NOMO-1 (cell line): ENCODE results near the gene EYA2.

ENCODE experiments used
- DNase-seq, 2 experiments: peaks; one replicate each; lab custom pipeline; 2025; ENCODE audit not compliant: unreplicated experiment in 2 of 2; lab: John Stamatoyannopoulos, UW

EYA2 gene

GRCh38 chr20:47215653-47216397 is 321.2 kb downstream of the EYA2 start:
- DNase-seq = no peak

GRCh38 chr20:47216819-47217410 is 322.3 kb downstream of the EYA2 start:
- DNase-seq = no peak

GRCh38 chr20:47217482-47218446 is 323.1 kb downstream of the EYA2 start:
- DNase-seq = no peak

GRCh38 chr20:47220161-47220582 is 325.5 kb downstream of the EYA2 start:
- DNase-seq = peak; percentile 2 to 5

- DNase-seq = no peak
Observed at GRCh38 chr20:47221036-47221625, 326.5 kb downstream of the EYA2 start.

DNA sequence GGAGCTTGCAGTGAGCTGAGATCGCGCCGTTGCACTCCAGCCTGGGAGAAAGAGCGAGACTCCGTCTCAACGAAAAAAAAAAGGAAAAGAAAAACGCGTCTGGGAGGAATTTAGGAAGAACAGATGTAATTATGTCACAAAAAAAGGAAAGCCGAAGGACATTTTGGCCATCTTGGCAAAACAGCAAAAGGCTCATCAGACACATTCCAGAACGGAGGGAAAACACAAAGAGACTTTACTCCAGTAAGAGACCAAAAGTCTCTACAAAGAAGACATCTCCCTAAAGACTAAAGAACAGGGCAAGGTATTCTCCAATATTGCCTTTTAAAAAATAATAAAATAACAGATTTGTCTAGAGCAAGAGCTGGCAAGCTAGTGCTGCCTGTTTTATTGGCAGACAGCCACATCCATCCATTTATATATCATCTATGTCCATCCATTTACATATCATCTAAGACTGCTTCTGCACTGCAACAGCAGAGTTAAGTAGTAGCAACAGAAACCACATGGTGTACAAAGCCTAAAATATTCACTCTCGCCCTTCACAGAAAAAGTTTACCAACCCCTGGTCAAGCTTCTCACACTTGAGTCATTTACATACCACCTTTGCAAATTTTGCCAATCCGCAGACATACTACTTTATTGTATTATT is 328.0 kb downstream of the EYA2 start:
- DNase-seq = no peak

DNA sequence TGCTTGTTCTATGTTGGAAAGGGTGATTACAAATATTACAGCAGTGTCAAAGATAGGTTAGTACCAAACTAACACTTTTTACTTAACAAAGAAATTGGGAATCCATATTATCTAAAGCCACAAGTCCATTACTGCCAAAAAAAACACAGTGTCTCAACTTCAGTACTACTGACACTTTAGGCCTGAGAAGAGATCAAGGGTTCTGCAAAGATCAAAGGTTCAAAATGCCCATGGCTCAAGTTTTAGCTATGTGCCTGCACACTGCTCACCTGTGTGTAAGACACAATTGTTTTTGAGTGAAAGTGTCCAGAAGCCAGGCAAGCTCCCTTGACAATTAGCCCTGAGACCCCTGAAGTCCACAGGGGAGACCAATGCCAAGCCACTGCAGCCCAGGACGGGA is 329.3 kb downstream of the EYA2 start:
- DNase-seq = no peak

- DNase-seq = no peak
Observed at GRCh38 chr20:47224300-47224791, 329.7 kb downstream of the EYA2 start.

DNA sequence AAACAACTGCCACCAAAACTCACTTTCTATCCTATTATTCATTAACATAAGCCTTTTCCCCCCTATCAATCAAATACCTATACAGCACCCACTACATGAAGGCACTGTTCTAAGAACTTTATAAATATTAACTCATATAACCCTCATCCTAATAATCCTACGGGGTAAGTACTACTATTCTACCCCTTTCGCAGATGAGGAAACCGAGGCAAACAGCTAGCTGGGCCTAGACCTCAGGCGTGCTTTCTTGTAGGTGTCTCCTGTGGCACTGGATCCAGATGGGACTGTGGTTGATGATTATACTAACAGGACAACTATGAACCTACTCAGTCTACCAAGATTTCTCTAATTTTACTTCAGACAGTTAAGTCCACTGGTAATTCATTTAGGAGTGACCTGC is 330.2 kb downstream of the EYA2 start:
- DNase-seq = no peak

- DNase-seq = no peak
Observed at GRCh38 chr20:47225458-47225857, 330.8 kb downstream of the EYA2 start.

DNA sequence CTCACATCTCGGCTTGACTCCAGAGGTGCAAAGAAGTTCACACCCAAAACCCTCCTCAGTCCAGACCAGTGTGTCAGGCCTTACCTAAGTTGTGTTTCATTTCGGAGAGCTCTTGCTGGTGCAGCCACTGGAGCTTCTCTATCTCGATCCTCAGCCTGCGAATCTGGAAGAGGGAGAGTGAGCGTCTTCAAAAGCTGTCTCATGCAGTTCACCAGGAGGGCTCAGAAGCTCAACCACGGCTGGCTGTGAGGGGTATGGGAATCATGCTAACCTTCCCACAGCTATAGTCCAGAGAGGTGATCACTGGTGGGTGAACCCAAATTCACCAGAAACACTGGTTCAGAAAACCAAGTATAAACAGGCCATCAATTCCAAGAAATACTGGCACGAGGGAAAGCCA is 332.5 kb downstream of the EYA2 start:
- DNase-seq = no peak

DNA sequence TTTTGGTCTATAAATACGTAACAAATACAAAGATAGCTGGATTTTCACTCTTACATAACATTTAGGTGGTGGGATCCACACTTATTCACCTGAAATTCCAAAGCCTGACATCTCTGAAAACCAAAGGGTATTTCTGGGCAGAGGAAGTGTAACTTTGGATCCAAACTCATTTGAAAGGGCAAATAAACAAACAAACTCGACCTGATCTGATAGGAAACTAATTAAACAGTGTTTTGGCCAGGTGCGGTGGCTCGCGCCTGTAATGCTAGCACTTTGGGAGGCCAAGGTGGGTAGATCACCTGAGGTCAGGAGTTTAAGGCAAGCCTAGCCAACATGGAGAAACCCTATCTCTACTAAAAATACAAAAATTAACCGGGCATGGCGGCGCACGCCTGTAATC is 332.9 kb downstream of the EYA2 start:
- no peak for DNase-seq

GRCh38 chr20:47228654-47229053 is 334.0 kb downstream of the EYA2 start:
- no peak for DNase-seq

GRCh38 chr20:47230811-47231256 is 336.2 kb downstream of the EYA2 start:
- no peak for DNase-seq

- DNase-seq = no peak
Observed at GRCh38 chr20:47231382-47232039, 336.9 kb downstream of the EYA2 start.

GRCh38 chr20:47232518-47232917 is 337.9 kb downstream of the EYA2 start:
- no peak for DNase-seq

GRCh38 chr20:47233333-47234188 is 338.9 kb downstream of the EYA2 start:
- no peak for DNase-seq

DNA sequence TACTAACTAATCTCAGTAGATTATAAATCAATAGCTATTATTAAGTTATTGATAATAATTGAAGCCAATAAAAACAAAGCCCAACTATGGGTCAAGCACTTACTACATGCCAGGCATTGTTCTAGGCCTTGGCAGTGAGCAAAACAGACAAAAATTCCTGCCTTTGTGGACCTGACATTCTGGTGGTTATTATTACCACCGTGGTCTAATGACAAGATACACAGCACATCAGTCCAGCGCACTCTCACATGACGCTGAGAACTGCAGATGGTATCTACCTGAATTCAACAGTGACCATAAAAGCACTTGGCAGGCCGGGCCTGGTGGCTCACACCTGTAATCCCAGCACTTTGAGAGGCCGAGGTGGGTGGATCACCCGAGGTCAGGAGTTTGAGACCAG is 340.5 kb downstream of the EYA2 start:
- DNase-seq = no peak
